GM23338 (cell line): Measurements from ENCODE around the gene DTWD1. TPM values are rescaled to one million over a fixed set of nuclear protein-coding genes. Genes with fewer than 3 reads are reported as not detected.

Source experiments
- ATAC-seq: fragments of 200-7000 bp; cut with Tn5 transposase; 3 replicates; pipeline ENCODE4 v1.9.1; 2020
- DNase-seq: peaks from one replicate; pipeline ENCODE4 v3.0.0-alpha.2; 2015; ENCODE audit warnings: low spot score
- H2AFZ ChIP-seq: fragments of 200-600 bp; sonication (generic); 2 replicates; pipeline ENCODE4 v1.8.0; 2016; ENCODE audit warnings: antibody characterized with exemption, mild to moderate bottlenecking, moderate library complexity
- H3F3A ChIP-seq: fragments of 200-600 bp; sonication (generic); replicated peaks from 2 replicates; pipeline ENCODE4 v1.8.0; 2017; ENCODE audit warnings: antibody characterized with exemption, mixed run types, low read depth
- H3K27ac ChIP-seq: fragments of 200-600 bp; sonication (generic); 2 replicates; pipeline ENCODE4 v1.6.1; 2016; ENCODE audit warnings: low read depth
- H3K27me3 ChIP-seq: fragments of 200-600 bp; sonication (generic); 2 replicates; pipeline ENCODE4 v1.8.0; 2016; ENCODE audit warnings: mild to moderate bottlenecking, mixed run types, moderate library complexity; ENCODE audit not compliant: insufficient read depth
- H3K36me3 ChIP-seq: fragments of 200-600 bp; sonication (generic); 2 replicates; pipeline ENCODE4 v1.8.0; 2016; ENCODE audit warnings: mild to moderate bottlenecking; ENCODE audit not compliant: insufficient read depth
- H3K4me1 ChIP-seq: fragments of 200-600 bp; sonication (generic); 2 replicates; pipeline ENCODE4 v1.8.0; 2016; ENCODE audit warnings: mild to moderate bottlenecking, moderate library complexity; ENCODE audit not compliant: insufficient read depth
- H3K4me2 ChIP-seq: fragments of 200-600 bp; sonication (generic); 2 replicates; pipeline ENCODE4 v1.7.1; 2017; ENCODE audit warnings: mixed run types
- H3K4me3 ChIP-seq: fragments of 200-600 bp; sonication (generic); 2 replicates; pipeline ENCODE4 v1.6.1; 2016; ENCODE audit warnings: mixed run types
- H3K79me2 ChIP-seq: fragments of 200-600 bp; sonication (generic); replicated peaks from 2 replicates; pipeline ENCODE4 v1.8.0; 2017; ENCODE audit warnings: mild to moderate bottlenecking; ENCODE audit not compliant: insufficient read depth
- H3K9me2 ChIP-seq: fragments of 200-600 bp; sonication (generic); 2 replicates; pipeline ENCODE4 v1.8.0; 2017; ENCODE audit not compliant: insufficient read depth
- H4K20me1 ChIP-seq: fragments of 200-600 bp; sonication (generic); replicated peaks from 2 replicates; pipeline ENCODE4 v1.8.0; 2017; ENCODE audit warnings: mild to moderate bottlenecking; ENCODE audit not compliant: insufficient read depth
- H3K27ac Mint-ChIP-seq: 2 replicates; pipeline ENCODE4 v1.8.0; 2020; ENCODE audit warnings: inconsistent platforms, mild to moderate bottlenecking, moderate library complexity, mixed read lengths
- H3K27me3 Mint-ChIP-seq: 3 replicates; pipeline ENCODE4 v1.8.0; 2022; ENCODE audit warnings: low read depth, mild to moderate bottlenecking, moderate library complexity, mixed read lengths, inconsistent platforms; ENCODE audit not compliant: insufficient read depth, poor library complexity
- H3K36me3 Mint-ChIP-seq: 3 replicates; pipeline ENCODE4 v1.8.0; 2021; ENCODE audit warnings: low read depth, mild to moderate bottlenecking, inconsistent platforms, moderate library complexity, mixed read lengths
- H3K4me1 Mint-ChIP-seq: 3 replicates; pipeline ENCODE4 v1.8.0; 2020; ENCODE audit warnings: mild to moderate bottlenecking, inconsistent platforms, mixed read lengths
- H3K4me3 Mint-ChIP-seq: 3 replicates; pipeline ENCODE4 v1.8.0; 2021; ENCODE audit warnings: moderate library complexity, mild to moderate bottlenecking, inconsistent platforms, mixed read lengths
- H3K9me3 Mint-ChIP-seq: 3 replicates; pipeline ENCODE4 v1.8.0; 2020; ENCODE audit warnings: moderate library complexity, mild to moderate bottlenecking, inconsistent platforms, mixed read lengths
- EZH2 ChIP-seq: fragments of 200-600 bp; sonication (generic); IDR thresholded peaks from one replicate; pipeline ENCODE4 v1.8.0; 2017; ENCODE audit warnings: antibody characterized with exemption, mild to moderate bottlenecking, low read depth; ENCODE audit not compliant: unreplicated experiment
- JUNB ChIP-seq: IDR thresholded peaks from one replicate; pipeline ENCODE4 v1.6.1; 2016; ENCODE audit warnings: antibody characterized with exemption; ENCODE audit not compliant: unreplicated experiment
- NANOG ChIP-seq: IDR thresholded peaks from 2 replicates; pipeline ENCODE4 v1.6.1; 2016; ENCODE audit warnings: antibody characterized with exemption, borderline replicate concordance
- POLR2AphosphoS5 ChIP-seq: IDR thresholded peaks from 2 replicates; pipeline ENCODE4 v1.6.1; 2016; ENCODE audit warnings: antibody characterized with exemption, low read depth
- ZNF114 ChIP-seq: fragments of 250-450 bp; sonication (Bioruptor Pico); IDR thresholded peaks from 2 replicates; pipeline ENCODE4 v1.5.0; 2020; ENCODE audit warnings: mild to moderate bottlenecking, moderate library complexity
- polyA plus RNA-seq: library from polyadenylated mRNA; unstranded; fragments of >200 nt; fragmentation: Nextera tagmentation; extraction: Ambion mirVana; gene quantifications from 2 replicates; pipeline ENCODE4 v1.2.1, GENCODE V29; 2016
- total RNA-seq: library from RNA; depleted of rRNA; stranded (reverse); fragments of >200 nt; shearing (Covaris generic); gene quantifications from 2 replicates; pipeline ENCODE4 v1.2.3, GENCODE V29; 2014
- TF ChIP-seq, protein P1 (sequence below): fragments of 250-450 bp; sonication (Bioruptor Pico); IDR thresholded peaks from 2 replicates; pipeline ENCODE4 v1.5.0; 2020; ENCODE audit warnings: mild to moderate bottlenecking, moderate library complexity
- TF ChIP-seq, protein P2 (sequence below): IDR thresholded peaks from one replicate; pipeline ENCODE4 v1.6.1; 2018; ENCODE audit warnings: antibody characterized with exemption; ENCODE audit not compliant: unreplicated experiment
- TF ChIP-seq, protein P3 (sequence below): IDR thresholded peaks from 2 replicates; pipeline ENCODE4 v1.6.1; 2016; ENCODE audit warnings: antibody characterized with exemption

Gene DTWD1
- total and polyA plus RNA-seq, 2 experiments from 2014 or later = 28.4 to 45.2 TPM

DNA sequence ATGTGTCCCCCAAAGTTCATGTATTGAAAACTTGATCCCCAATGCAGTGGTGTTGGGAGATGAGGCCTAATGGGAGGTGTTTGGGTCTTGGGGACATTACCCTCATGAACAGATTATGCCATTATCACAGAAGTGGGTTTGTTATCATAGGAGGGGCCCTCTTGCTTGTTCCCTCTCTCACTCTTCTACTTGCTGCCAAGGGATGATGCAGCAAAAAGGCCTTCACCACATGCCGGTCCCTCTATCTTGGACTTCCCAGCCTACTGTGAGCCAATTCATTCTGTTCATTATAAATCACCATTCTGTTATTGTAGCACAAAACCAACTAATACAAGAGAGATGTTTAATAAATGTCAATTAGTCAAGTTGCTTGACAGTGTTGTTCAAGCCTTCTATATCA lies 47.4 kb upstream of the DTWD1 start (continued):
- TF ChIP-seq, protein P1, sequence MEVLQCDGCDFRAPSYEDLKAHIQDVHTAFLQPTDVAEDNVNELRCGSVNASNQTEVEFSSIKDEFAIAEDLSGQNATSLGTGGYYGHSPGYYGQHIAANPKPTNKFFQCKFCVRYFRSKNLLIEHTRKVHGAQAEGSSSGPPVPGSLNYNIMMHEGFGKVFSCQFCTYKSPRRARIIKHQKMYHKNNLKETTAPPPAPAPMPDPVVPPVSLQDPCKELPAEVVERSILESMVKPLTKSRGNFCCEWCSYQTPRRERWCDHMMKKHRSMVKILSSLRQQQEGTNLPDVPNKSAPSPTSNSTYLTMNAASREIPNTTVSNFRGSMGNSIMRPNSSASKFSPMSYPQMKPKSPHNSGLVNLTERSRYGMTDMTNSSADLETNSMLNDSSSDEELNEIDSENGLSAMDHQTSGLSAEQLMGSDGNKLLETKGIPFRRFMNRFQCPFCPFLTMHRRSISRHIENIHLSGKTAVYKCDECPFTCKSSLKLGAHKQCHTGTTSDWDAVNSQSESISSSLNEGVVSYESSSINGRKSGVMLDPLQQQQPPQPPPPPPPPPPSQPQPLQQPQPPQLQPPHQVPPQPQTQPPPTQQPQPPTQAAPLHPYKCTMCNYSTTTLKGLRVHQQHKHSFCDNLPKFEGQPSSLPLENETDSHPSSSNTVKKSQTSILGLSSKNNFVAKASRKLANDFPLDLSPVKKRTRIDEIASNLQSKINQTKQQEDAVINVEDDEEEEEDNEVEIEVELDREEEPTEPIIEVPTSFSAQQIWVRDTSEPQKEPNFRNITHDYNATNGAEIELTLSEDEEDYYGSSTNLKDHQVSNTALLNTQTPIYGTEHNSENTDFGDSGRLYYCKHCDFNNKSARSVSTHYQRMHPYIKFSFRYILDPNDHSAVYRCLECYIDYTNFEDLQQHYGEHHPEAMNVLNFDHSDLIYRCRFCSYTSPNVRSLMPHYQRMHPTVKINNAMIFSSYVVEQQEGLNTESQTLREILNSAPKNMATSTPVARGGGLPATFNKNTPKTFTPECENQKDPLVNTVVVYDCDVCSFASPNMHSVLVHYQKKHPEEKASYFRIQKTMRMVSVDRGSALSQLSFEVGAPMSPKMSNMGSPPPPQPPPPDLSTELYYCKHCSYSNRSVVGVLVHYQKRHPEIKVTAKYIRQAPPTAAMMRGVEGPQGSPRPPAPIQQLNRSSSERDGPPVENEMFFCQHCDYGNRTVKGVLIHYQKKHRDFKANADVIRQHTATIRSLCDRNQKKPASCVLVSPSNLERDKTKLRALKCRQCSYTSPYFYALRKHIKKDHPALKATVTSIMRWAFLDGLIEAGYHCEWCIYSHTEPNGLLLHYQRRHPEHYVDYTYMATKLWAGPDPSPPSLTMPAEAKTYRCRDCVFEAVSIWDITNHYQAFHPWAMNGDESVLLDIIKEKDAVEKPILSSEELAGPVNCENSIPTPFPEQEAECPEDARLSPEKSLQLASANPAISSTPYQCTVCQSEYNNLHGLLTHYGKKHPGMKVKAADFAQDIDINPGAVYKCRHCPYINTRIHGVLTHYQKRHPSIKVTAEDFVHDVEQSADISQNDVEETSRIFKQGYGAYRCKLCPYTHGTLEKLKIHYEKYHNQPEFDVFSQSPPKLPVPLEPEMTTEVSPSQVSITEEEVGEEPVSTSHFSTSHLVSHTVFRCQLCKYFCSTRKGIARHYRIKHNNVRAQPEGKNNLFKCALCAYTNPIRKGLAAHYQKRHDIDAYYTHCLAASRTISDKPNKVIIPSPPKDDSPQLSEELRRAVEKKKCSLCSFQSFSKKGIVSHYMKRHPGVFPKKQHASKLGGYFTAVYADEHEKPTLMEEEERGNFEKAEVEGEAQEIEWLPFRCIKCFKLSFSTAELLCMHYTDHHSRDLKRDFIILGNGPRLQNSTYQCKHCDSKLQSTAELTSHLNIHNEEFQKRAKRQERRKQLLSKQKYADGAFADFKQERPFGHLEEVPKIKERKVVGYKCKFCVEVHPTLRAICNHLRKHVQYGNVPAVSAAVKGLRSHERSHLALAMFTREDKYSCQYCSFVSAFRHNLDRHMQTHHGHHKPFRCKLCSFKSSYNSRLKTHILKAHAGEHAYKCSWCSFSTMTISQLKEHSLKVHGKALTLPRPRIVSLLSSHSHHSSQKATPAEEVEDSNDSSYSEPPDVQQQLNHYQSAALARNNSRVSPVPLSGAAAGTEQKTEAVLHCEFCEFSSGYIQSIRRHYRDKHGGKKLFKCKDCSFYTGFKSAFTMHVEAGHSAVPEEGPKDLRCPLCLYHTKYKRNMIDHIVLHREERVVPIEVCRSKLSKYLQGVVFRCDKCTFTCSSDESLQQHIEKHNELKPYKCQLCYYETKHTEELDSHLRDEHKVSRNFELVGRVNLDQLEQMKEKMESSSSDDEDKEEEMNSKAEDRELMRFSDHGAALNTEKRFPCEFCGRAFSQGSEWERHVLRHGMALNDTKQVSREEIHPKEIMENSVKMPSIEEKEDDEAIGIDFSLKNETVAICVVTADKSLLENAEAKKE = no peak
- no peak for TF ChIP-seq JUNB
- no peak for TF ChIP-seq ZNF114 (CRISPR knock-in tag)

DNA sequence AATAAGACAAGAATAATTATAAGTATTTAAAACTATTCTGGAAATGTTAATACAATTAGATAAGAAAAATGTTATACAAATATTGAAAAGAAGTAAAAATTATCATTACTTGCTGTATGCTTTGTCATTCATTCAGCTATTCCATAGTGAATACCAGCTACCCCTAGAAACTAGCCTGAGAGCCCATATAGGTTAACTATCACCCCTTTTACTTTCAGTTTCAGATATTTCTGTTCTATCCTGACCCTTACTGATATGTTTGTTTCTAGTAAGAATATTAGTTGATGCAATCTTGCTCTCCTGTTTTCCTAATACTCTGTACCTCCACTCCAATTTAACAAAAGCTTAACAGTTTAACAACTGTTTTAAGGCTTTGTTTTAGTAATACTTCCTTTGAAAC lies 31.8 kb upstream of the DTWD1 start:
- DNase-seq (no peak), ATAC-seq (no peak)
- Mint-ChIP-seq H3K4me1 (no peaks in the 10 kb centered on the region), H3K4me3 (no peak overlapping the region), H3K27ac (no peak overlapping the region), H3K36me3 (no peaks in the 10 kb centered on the region; the same call in 2 of the 3 replicates), H3K9me3 (peaks cover 17% of the 10 kb centered on the region), H3K27me3 (peaks cover 2% of the 10 kb centered on the region)
- Histone ChIP-seq H4K20me1 (no peaks in the 10 kb centered on the region), H3F3A (no peaks in the 10 kb centered on the region), H3K4me3 (no peak overlapping the region), H3K9me2 (no peaks in the 10 kb centered on the region; the same call in 1 of the 2 replicates), H3K4me1 (no peaks in the 10 kb centered on the region), H3K27ac (no peak overlapping the region), H3K79me2 (no peaks in the 10 kb centered on the region), H2AFZ (no peak overlapping the region), H3K4me2 (no peak overlapping the region), H3K27me3 (no peaks in the 10 kb centered on the region), H3K36me3 (no peaks in the 10 kb centered on the region)
- no peak for TF ChIP-seq JUNB
- no peak for TF ChIP-seq NANOG
- TF ChIP-seq, protein P2, sequence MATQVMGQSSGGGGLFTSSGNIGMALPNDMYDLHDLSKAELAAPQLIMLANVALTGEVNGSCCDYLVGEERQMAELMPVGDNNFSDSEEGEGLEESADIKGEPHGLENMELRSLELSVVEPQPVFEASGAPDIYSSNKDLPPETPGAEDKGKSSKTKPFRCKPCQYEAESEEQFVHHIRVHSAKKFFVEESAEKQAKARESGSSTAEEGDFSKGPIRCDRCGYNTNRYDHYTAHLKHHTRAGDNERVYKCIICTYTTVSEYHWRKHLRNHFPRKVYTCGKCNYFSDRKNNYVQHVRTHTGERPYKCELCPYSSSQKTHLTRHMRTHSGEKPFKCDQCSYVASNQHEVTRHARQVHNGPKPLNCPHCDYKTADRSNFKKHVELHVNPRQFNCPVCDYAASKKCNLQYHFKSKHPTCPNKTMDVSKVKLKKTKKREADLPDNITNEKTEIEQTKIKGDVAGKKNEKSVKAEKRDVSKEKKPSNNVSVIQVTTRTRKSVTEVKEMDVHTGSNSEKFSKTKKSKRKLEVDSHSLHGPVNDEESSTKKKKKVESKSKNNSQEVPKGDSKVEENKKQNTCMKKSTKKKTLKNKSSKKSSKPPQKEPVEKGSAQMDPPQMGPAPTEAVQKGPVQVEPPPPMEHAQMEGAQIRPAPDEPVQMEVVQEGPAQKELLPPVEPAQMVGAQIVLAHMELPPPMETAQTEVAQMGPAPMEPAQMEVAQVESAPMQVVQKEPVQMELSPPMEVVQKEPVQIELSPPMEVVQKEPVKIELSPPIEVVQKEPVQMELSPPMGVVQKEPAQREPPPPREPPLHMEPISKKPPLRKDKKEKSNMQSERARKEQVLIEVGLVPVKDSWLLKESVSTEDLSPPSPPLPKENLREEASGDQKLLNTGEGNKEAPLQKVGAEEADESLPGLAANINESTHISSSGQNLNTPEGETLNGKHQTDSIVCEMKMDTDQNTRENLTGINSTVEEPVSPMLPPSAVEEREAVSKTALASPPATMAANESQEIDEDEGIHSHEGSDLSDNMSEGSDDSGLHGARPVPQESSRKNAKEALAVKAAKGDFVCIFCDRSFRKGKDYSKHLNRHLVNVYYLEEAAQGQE = no peak
- TF ChIP-seq EZH2 = no peak
- TF ChIP-seq, protein P3, sequence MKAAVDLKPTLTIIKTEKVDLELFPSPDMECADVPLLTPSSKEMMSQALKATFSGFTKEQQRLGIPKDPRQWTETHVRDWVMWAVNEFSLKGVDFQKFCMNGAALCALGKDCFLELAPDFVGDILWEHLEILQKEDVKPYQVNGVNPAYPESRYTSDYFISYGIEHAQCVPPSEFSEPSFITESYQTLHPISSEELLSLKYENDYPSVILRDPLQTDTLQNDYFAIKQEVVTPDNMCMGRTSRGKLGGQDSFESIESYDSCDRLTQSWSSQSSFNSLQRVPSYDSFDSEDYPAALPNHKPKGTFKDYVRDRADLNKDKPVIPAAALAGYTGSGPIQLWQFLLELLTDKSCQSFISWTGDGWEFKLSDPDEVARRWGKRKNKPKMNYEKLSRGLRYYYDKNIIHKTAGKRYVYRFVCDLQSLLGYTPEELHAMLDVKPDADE = no peak
- no peak for TF ChIP-seq POLR2AphosphoS5
